ENCODE data around the gene CUL2. TPM values are rescaled to one million over a fixed set of nuclear protein-coding genes. Genes with fewer than 3 reads are reported as not detected.

The CUL2 gene
- total and polyA plus RNA-seq, 10 of the 15 experiments (the other 5 are each of a cell fraction or from before 2014, with no cell fraction given), result 11.9 to 56.5 (median 33.2) TPM

GRCh38 chr10:35136263-35136815 is 46.2 kb upstream of the CUL2 start (continued):
- TF ChIP-seq LARP7 (IDR thresholded peaks at IDR 0.05), result no peak
- TF ChIP-seq, protein P1, sequence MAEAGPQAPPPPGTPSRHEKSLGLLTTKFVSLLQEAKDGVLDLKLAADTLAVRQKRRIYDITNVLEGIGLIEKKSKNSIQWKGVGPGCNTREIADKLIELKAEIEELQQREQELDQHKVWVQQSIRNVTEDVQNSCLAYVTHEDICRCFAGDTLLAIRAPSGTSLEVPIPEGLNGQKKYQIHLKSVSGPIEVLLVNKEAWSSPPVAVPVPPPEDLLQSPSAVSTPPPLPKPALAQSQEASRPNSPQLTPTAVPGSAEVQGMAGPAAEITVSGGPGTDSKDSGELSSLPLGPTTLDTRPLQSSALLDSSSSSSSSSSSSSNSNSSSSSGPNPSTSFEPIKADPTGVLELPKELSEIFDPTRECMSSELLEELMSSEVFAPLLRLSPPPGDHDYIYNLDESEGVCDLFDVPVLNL (IDR thresholded peaks at IDR 0.05; ENCODE audit: low read depth, low read length), result no peak
- TF ChIP-seq POLR2AphosphoS2 (IDR thresholded peaks at IDR 0.05; ENCODE audit: low read depth, low read length), result no peak
- TF ChIP-seq HDAC2 (IDR thresholded peaks at IDR 0.05), result no peak
- TF ChIP-seq E2F8 (IDR thresholded peaks at IDR 0.05; ENCODE audit: low read depth, partially characterized antibody), result no peak
- TF ChIP-seq EGR1 (IDR thresholded peaks at IDR 0.05; ENCODE audit: borderline replicate concordance in 1 of 2, low read depth in 2 of 2, low read length in 2 of 2), result no peak
- TF ChIP-seq FOS (IDR thresholded peaks at IDR 0.05; ENCODE audit: borderline replicate concordance, extremely low read depth, insufficient read length), result no peak
- TF ChIP-seq DPF2 (IDR thresholded peaks at IDR 0.05), result peak; percentile 70
- TF ChIP-seq SMARCA5 (IDR thresholded peaks at IDR 0.05), result peak; percentile 47; the same call in 1 of the 2 replicates
- TF ChIP-seq POLR2AphosphoS5 (IDR thresholded peaks at IDR 0.05; ENCODE audit: low read length), result no peak
- peak; percentile 60; the same call in 1 of the 2 replicates for TF ChIP-seq NBN (IDR thresholded peaks at IDR 0.05)
- no peak for TF ChIP-seq TARDBP (IDR thresholded peaks at IDR 0.05; ENCODE audit: borderline replicate concordance)
- TF ChIP-seq MXI1 (IDR thresholded peaks at IDR 0.05; ENCODE audit: low read depth, low read length), result 0 out of 2 replicates have a peak, but pooled peaks have one; percentile 34
- peak; percentile 61 to 63; a peak in 3 of 4 replicates for TF ChIP-seq IKZF2 (IDR thresholded peaks at IDR 0.05)
- no peak for TF ChIP-seq USF1 (IDR thresholded peaks at IDR 0.05; ENCODE audit: borderline replicate concordance, extremely low read length, insufficient read depth, low read depth, low read length)
- TF ChIP-seq HDAC6 (IDR thresholded peaks at IDR 0.05; ENCODE audit: unreplicated experiment), result no peak
- no peak for TF ChIP-seq ESRRA (IDR thresholded peaks at IDR 0.05; ENCODE audit: low read length)
- TF ChIP-seq FOXM1 (IDR thresholded peaks at IDR 0.05; ENCODE audit: low read depth, low read length), result no peak
- TF ChIP-seq ZBTB4 (CRISPR knock-in tag; IDR thresholded peaks at IDR 0.05), result no peak
- TF ChIP-seq CBX3 (IDR thresholded peaks at IDR 0.05; ENCODE audit: borderline replicate concordance, low read depth), result no peak
- no peak for TF ChIP-seq GATAD2B (conservative IDR thresholded peaks at IDR 0.05; ENCODE audit: low read depth)
- no peak for TF ChIP-seq ZNF217 (IDR thresholded peaks at IDR 0.05)
- peak in 1 of 2 experiments; percentile 43; a peak in 1 of 4 replicates for TF ChIP-seq BHLHE40 (IDR thresholded peaks at IDR 0.05; ENCODE audit: borderline replicate concordance in 1 of 2, low read depth in 2 of 2, low read length in 1 of 2)
- TF ChIP-seq BACH1 (IDR thresholded peaks at IDR 0.05; ENCODE audit: borderline replicate concordance), result no peak; the same call in 1 of the 2 replicates
- no peak for TF ChIP-seq PAX8 (IDR thresholded peaks at IDR 0.05)

Measured in GM12878 (cell line).